B cell (primary cell): ENCODE results near the gene TRIM62.

Experiments
- CTCF ChIP-seq: fragments of 200-600 bp; IDR thresholded peaks from one replicate; pipeline ENCODE4 v1.8.0; 2022; ENCODE audit warnings: antibody characterized with exemption, mild to moderate bottlenecking
- EZH2 ChIP-seq: IDR thresholded peaks from 2 replicates; pipeline ENCODE4 v1.6.1; 2012; ENCODE audit warnings: borderline replicate concordance, low read depth, mild to moderate bottlenecking, moderate library complexity, low read length; ENCODE audit not compliant: insufficient read depth, poor library complexity, severe bottlenecking

- TF ChIP-seq CTCF (no peak), EZH2 (no peak)
Observed at GRCh38 chr1:33151116-33151515, 30.7 kb downstream of the TRIM62 start.
